Activated CD8-positive, alpha-beta memory T cell treated with anti-CD3 and anti-CD28 coated beads for 36 hours (primary cell): Measurements from ENCODE around the gene TPP1. TPM values are rescaled to one million over a fixed set of nuclear protein-coding genes. Genes with fewer than 3 reads are reported as not detected.

Source experiments
- CTCF ChIA-PET: fragments of 350-600 bp; sonication (Branson Sonifier 250); formaldehyde crosslinking; loops from one replicate; lab custom pipeline; 2021; ENCODE audit warnings: antibody characterized with exemption; lab: Charles Lee
- POLR2A ChIA-PET: fragments of 350-600 bp; sonication (Branson Sonifier 250); formaldehyde crosslinking; loops from one replicate; lab custom pipeline; 2021; ENCODE audit warnings: antibody characterized with exemption; lab: Charles Lee
- total RNA-seq, 2 experiments: library from RNA; stranded (reverse); gene quantifications; one replicate each; pipeline ENCODE4 v1.2.3, GENCODE V29; 2021

TPP1 gene
- total RNA-seq, 2 experiments from 2014 or later = 44.7 to 50.5 TPM

GRCh38 chr11:6650980-6651379 is 31.8 kb upstream of the TPP1 start:
- ChIA-PET POLR2A (interaction anchor here (1.0 kb wide), 1 partner anchor 38 kb away, joined by 3 read pairs; no protein-coding TSS in a partner anchor), CTCF (no interaction called here)

GRCh38 chr11:6650104-6650503 is 30.9 kb upstream of the TPP1 start:
- ChIA-PET CTCF (interaction anchor here (1.3 to 1.4 kb wide), 2 partner anchors 31 to 38 kb away, joined by 3 to 5 read pairs; partner anchors contain the start of gene TAF10), POLR2A (no interaction called here)

- ChIA-PET CTCF (interaction anchor here (1.5 to 2.1 kb wide), 2 partner anchors 13 to 19 kb away, joined by 3 to 5 read pairs; no protein-coding TSS in a partner anchor), POLR2A (no interaction called here)
Measured at GRCh38 chr11:6648501-6648900, 29.3 kb upstream of the TPP1 start.

- ChIA-PET CTCF (interaction anchor here (1.2 to 2.1 kb wide), 4 partner anchors 12 to 41 kb away, joined by 3 to 5 read pairs (median 3); no protein-coding TSS in a partner anchor), POLR2A (interaction anchor here (1.5 to 1.9 kb wide), 2 partner anchors 29 to 36 kb away, joined by 6 to 21 read pairs; partner anchors contain the start of genes TAF10 and TPP1)
Measured at GRCh38 chr11:6647836-6648235, 28.6 kb upstream of the TPP1 start.

DNA sequence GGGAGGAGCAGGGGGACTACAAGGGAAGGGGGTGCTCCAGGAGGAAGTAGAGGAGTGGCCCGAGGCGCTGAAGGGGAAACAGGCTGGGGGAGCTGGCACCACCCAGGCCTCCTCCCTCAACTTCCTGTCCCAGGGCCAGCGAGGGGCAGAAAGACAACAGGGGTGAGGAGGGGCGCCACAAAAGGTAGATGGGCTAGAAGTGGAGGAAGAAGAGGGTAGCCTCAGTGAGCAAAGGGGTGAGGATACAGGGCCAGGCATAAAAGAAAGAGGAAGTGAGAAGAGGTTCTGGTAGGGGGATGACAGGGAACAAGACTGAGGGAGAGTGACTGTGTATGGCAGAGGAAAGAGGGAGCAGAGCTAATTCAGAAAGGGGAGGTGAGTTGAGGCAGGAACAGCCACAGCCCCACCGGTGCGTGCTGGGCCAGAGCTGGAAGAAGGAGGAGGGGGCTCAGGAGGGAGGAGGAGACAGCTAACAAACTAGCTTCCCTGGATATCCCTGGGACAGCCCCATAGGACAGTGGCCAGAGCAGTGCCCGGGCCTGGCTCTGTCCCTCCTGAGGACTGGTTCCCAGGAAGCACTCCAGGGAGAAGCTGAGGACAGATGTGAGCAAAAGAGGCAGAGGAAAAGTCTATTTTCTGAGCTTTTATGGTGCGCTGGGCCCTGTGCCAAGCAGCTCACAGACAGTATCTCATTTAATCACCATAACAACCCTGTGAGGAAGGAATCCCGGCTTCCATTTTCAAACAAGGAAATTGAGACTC is 27.9 kb upstream of the TPP1 start:
- ChIA-PET POLR2A (interaction anchor here (1.5 to 1.9 kb wide), 2 partner anchors 28 to 36 kb away, joined by 6 to 21 read pairs; partner anchors contain the start of genes TAF10 and TPP1), CTCF (interaction anchor here (1.0 to 2.1 kb wide), 7 partner anchors 11 to 204 kb away, joined by 3 to 5 read pairs (median 3); no protein-coding TSS in a partner anchor)

- POLR2A ChIA-PET = interaction anchor here (1.5 to 1.9 kb wide), 2 partner anchors 28 to 35 kb away, joined by 6 to 21 read pairs; partner anchors contain the start of genes TAF10 and TPP1
- CTCF ChIA-PET = interaction anchor here (1.0 to 1.5 kb wide), 5 partner anchors 12 to 203 kb away, joined by 3 read pairs; no protein-coding TSS in a partner anchor
Measured at GRCh38 chr11:6646576-6646917, 27.3 kb upstream of the TPP1 start.

- ChIA-PET CTCF (interaction anchor here (1.0 to 1.5 kb wide), 4 partner anchors 13 to 203 kb away, joined by 3 read pairs; no protein-coding TSS in a partner anchor), POLR2A (interaction anchor here (1.9 kb wide), 1 partner anchor 27 kb away, joined by 21 read pairs; the partner anchor contains the start of gene TPP1)
Measured at GRCh38 chr11:6646071-6646470, 26.8 kb upstream of the TPP1 start.

DNA sequence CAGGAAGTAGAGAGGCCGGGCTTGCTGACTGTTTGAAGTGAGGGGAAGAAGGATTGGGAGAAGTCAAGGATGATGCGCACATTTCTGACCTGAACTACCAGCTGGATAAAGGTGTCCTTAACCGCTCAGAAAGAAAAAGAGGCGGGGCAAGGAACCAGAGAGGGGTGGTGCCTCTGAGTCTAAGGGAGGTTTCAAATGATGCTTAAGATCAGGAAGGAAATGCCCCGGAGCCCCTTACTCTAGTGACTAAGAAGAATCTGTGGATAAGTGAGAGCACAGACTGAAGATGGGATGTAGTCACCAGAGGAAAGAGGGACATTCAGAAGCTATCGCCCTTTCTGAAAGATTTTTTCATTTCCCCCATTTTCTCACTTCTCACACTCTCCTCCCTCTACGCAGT is 23.7 kb upstream of the TPP1 start:
- POLR2A ChIA-PET = no interaction called here
- CTCF ChIA-PET = no interaction called here

- ChIA-PET POLR2A (no interaction called here), CTCF (interaction anchor here (0.8 kb wide), 1 partner anchor 11 kb away, joined by 3 read pairs; no protein-coding TSS in a partner anchor)
Measured at GRCh38 chr11:6640985-6641701, 21.9 kb upstream of the TPP1 start.

DNA sequence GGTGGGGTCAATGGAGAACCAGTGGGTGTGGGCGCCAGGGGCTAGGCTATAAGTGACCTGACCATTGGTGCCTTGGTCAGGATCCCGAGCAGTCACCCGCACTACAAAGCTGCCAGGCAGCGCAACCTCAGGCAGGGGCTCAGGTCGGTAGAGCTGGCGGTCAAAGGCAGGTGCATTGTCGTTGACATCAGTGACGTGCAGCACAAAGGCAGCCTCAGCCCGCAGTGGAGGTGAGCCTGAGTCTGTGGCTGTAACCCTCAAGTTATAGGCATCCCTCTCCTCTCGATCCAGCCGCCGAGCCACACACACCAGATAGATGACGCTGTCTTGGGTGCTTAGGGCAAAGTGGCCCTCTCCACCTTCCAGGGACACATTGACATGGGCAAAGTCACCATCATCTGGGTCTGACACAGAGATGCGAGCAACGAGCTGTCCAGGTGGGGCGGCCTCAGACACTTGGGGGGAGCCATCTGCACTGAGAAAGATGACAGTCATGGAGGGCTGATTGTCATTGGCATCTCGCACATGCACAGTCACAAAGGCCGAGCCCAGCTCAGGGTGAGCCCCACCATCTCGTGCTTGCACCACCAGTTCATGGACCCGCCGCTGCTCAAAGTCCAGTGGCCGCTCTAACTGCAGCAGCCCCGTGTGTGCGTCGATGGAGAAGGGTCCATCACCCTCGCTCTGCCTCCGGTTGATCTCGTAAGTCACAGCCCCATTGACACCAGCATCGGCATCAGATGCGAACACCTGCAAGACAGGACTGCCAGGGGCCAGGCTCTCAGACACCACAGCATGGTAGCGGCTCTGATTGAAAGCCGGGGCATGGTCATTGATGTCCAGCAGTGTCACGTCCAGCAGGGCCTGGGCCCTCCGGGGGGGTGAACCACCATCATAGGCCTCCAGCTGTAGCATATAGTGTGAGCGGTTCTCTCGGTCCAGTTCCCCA is 21.1 kb upstream of the TPP1 start:
- POLR2A ChIA-PET = no interaction called here
- CTCF ChIA-PET = interaction anchor here (0.8 to 1.6 kb wide), 3 partner anchors 12 to 43 kb away, joined by 3 to 5 read pairs (median 4); partner anchors contain the start of gene MRPL17

DNA sequence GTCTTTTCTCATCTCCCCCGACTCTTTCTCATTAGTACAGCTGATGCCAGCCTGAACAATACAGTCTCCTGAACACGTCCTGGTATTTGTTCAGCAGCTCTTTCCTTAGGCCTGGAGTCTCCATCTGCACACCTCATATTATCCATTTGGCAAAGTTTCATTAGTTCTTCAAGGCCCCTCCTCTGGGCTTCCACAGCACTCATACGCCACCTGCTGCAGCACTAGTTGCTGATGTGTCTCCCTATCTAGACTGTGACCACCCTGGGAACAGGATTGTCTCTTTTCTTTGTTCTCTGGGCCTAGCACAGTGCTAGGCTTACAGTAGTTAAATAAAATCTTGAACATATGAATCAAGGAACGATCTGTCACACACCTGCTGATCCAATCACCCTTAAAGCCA is 19.2 kb upstream of the TPP1 start:
- POLR2A ChIA-PET = no interaction called here

DNA sequence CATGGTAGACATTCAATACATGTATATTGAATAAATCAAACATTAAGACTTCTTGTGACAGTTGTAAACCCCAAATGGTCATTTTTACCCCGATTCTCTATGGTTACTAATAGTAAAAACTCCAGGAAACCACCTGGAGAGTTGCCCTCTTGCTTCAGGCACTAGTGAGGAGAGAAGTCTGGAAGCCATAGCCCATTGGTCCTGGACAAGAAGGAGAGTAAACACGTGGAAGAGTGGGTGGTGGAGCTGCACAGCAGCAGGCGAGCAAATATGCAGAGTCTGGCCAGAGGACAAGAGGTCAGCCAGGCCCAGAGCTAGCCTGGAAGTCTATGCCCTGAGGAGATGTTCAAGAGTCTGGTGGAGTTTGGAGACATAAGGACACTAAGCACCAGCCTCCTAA is 18.6 kb upstream of the TPP1 start:
- CTCF ChIA-PET = no interaction called here
- POLR2A ChIA-PET = no interaction called here

More for the DNA sequence above, 19.2 kb upstream of the TPP1 start:
- CTCF ChIA-PET = interaction anchor here (0.8 to 1.6 kb wide), 2 partner anchors 44 to 107 kb away, joined by 3 to 5 read pairs; partner anchors contain the start of gene MRPL17

DNA sequence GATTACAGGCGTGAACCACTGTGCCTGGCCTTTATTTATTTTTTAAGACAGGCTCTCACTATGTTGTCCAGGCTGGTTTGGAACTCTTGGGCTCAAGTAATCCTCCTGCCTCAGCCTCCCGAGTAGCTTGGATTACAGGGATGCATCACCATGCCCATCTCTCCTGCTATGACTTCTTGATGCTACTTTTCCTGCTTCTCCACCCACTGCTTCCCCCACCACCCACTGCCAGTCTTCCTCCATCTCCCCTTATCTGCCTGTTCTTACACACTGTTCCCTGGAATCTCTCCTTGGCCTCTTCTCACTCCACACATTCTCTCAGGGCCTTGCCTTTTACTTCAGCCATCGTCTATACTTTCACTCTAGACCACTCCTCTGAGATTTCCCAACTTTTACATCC is 17.3 kb upstream of the TPP1 start:
- POLR2A ChIA-PET = no interaction called here
- CTCF ChIA-PET = interaction anchor here (1.3 kb wide), 1 partner anchor 11 kb away, joined by 3 read pairs; no protein-coding TSS in a partner anchor

DNA sequence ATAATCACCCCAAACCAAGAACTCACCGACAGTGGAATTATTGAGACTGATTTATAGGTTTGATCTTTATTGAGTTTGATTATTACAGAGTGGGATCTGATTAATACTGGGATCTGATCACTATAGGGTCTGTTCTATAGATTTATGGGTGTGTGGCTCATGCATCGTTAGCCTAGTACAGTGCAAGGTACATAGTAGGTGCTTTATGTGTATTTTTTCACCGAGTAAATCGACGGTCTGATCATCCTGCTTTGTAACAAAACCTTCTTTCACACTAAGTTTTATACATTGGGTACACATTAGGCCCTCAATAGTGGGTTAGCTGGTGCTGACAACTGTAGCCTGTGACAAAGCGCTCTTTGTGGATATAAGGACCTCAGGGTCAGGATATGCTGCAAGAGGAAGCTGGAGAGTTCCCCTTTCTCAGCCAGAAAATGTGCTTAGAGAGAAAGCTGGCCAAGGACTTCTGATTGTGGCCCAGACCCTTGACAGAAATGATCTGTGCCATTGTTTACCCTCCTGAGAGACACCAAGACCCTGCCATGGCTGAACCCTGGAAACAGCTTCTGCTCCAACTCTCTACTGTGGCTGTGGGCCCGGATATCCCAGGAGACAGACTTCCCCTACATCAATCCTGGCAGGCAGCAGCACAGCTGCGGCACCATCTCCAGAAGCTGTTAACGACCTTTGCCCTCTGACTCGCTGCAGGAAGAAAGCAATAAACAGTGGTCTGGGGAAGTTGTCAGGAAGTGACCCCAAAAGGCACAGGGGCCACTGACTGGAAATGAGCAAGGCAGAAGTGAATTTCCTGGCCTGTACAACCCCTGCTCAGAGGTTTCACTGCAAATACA is 16.1 kb upstream of the TPP1 start:
- ChIA-PET CTCF (interaction anchor here (0.7 to 1.3 kb wide), 3 partner anchors 11 to 48 kb away, joined by 3 read pairs; partner anchors contain the start of gene MRPL17), POLR2A (no interaction called here)

GRCh38 chr11:6634534-6634933 is 15.3 kb upstream of the TPP1 start:
- ChIA-PET CTCF (no interaction called here), POLR2A (interaction anchor here (0.6 kb wide), 1 partner anchor 17 kb away, joined by 4 read pairs; no protein-coding TSS in a partner anchor)

GRCh38 chr11:6633422-6634408 is 14.5 kb upstream of the TPP1 start:
- ChIA-PET CTCF (no interaction called here), POLR2A (interaction anchor here (0.6 kb wide), 1 partner anchor 17 kb away, joined by 4 read pairs; no protein-coding TSS in a partner anchor)
